ENCODE measurements around the gene LARGE2. TPM values are rescaled to one million over a fixed set of nuclear protein-coding genes. Genes with fewer than 3 reads are reported as not detected.

Gene LARGE2
- total and polyA plus RNA-seq, 9 of the 15 experiments (the other 6 are each of a cell fraction or from before 2014, with no cell fraction given), result 0.56 to 14.1 (median 6.6) TPM

DNA sequence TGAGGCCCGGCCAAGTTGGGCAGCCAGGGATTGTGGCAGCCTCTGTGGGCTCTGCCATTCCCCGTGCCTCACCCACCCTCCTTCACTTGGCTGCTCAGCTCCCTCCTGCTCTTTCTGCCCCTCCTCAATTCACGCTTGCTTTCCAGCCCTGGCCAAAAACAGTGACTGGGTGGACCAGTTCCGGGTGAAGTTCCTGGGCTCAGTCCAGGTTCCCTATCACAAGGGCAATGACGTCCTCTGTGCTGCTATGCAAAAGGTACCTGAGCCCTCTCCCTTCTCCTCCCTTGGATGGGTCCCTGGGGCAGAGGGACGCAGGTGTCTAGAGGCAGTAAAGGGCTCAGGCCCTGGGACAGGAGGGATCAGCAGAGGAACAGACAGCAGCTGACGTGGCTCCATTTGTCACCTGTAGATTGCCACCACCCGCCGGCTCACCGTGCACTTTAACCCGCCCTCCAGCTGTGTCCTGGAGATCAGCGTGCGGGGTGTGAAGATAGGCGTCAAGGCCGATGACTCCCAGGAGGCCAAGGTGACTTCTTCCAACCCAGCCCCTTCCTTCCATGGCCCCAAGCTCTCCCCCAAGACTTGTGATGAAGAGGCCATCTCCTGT lies 18.0 kb upstream of the LARGE2 start (continued):
- TF ChIP-seq, protein P1, sequence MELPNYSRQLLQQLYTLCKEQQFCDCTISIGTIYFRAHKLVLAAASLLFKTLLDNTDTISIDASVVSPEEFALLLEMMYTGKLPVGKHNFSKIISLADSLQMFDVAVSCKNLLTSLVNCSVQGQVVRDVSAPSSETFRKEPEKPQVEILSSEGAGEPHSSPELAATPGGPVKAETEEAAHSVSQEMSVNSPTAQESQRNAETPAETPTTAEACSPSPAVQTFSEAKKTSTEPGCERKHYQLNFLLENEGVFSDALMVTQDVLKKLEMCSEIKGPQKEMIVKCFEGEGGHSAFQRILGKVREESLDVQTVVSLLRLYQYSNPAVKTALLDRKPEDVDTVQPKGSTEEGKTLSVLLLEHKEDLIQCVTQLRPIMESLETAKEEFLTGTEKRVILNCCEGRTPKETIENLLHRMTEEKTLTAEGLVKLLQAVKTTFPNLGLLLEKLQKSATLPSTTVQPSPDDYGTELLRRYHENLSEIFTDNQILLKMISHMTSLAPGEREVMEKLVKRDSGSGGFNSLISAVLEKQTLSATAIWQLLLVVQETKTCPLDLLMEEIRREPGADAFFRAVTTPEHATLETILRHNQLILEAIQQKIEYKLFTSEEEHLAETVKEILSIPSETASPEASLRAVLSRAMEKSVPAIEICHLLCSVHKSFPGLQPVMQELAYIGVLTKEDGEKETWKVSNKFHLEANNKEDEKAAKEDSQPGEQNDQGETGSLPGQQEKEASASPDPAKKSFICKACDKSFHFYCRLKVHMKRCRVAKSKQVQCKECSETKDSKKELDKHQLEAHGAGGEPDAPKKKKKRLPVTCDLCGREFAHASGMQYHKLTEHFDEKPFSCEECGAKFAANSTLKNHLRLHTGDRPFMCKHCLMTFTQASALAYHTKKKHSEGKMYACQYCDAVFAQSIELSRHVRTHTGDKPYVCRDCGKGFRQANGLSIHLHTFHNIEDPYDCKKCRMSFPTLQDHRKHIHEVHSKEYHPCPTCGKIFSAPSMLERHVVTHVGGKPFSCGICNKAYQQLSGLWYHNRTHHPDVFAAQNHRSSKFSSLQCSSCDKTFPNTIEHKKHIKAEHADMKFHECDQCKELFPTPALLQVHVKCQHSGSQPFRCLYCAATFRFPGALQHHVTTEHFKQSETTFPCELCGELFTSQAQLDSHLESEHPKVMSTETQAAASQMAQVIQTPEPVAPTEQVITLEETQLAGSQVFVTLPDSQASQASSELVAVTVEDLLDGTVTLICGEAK (IDR thresholded peaks at IDR 0.05), result no peak
- TF ChIP-seq, protein P1 (CRISPR knock-in tag; IDR thresholded peaks at IDR 0.05), result no peak
- peak; percentile 91 for TF ChIP-seq NR2C1 (IDR thresholded peaks at IDR 0.05)
- TF ChIP-seq NR2C1 (tag; IDR thresholded peaks at IDR 0.05), result peak; percentile 87
- peak; percentile 19; the same call in 1 of the 2 replicates for TF ChIP-seq CTBP1 (IDR thresholded peaks at IDR 0.05; ENCODE audit: borderline replicate concordance)
- peak; percentile 49; the same call in 1 of the 2 replicates for TF ChIP-seq MTA2 (IDR thresholded peaks at IDR 0.05; ENCODE audit: low read depth)
- TF ChIP-seq, protein P2, sequence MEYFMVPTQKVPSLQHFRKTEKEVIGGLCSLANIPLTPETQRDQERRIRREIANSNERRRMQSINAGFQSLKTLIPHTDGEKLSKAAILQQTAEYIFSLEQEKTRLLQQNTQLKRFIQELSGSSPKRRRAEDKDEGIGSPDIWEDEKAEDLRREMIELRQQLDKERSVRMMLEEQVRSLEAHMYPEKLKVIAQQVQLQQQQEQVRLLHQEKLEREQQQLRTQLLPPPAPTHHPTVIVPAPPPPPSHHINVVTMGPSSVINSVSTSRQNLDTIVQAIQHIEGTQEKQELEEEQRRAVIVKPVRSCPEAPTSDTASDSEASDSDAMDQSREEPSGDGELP (CRISPR knock-in tag; IDR thresholded peaks at IDR 0.05; ENCODE audit: borderline replicate concordance), result peak; percentile 95
- peak; percentile 86 for TF ChIP-seq L3MBTL2 (IDR thresholded peaks at IDR 0.05)
- TF ChIP-seq ZBTB7A (IDR thresholded peaks at IDR 0.05; ENCODE audit: borderline replicate concordance, control insufficient read depth, low read depth, low read length), result peak; percentile 30; the same call in 1 of the 2 replicates
- peak; percentile 78 for TF ChIP-seq NCOR1 (IDR thresholded peaks at IDR 0.05)
- TF ChIP-seq ZNF696 (CRISPR knock-in tag; conservative IDR thresholded peaks at IDR 0.05), result no peak
- peak; percentile 94 for TF ChIP-seq CBFA2T3 (IDR thresholded peaks at IDR 0.05)
- TF ChIP-seq DACH1 (IDR thresholded peaks at IDR 0.05; ENCODE audit: partially characterized antibody), result peak; percentile 82
- 0 out of 2 replicates have a peak, but pooled peaks have one; percentile 30 for TF ChIP-seq FOXK1 (CRISPR knock-in tag; IDR thresholded peaks at IDR 0.05; ENCODE audit: borderline replicate concordance)
- no peak for TF ChIP-seq ZC3H11A (IDR thresholded peaks at IDR 0.05; ENCODE audit: low read depth, low read length)
- no peak for TF ChIP-seq WHSC1 (IDR thresholded peaks at IDR 0.05; ENCODE audit: low read length)
- TF ChIP-seq NFIC (IDR thresholded peaks at IDR 0.05), result peak; percentile 77
- peak; percentile 25 for TF ChIP-seq TAF1 (IDR thresholded peaks at IDR 0.05; ENCODE audit: control insufficient read depth, extremely low read depth, insufficient read depth, low read length, severe bottlenecking)
- TF ChIP-seq, protein P3, sequence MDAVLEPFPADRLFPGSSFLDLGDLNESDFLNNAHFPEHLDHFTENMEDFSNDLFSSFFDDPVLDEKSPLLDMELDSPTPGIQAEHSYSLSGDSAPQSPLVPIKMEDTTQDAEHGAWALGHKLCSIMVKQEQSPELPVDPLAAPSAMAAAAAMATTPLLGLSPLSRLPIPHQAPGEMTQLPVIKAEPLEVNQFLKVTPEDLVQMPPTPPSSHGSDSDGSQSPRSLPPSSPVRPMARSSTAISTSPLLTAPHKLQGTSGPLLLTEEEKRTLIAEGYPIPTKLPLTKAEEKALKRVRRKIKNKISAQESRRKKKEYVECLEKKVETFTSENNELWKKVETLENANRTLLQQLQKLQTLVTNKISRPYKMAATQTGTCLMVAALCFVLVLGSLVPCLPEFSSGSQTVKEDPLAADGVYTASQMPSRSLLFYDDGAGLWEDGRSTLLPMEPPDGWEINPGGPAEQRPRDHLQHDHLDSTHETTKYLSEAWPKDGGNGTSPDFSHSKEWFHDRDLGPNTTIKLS (IDR thresholded peaks at IDR 0.05; ENCODE audit: borderline replicate concordance, low read depth), result peak; percentile 73; the same call in 1 of the 2 replicates

All from K562 (cell line).